ENCODE data around the gene ATG2A.

DNA sequence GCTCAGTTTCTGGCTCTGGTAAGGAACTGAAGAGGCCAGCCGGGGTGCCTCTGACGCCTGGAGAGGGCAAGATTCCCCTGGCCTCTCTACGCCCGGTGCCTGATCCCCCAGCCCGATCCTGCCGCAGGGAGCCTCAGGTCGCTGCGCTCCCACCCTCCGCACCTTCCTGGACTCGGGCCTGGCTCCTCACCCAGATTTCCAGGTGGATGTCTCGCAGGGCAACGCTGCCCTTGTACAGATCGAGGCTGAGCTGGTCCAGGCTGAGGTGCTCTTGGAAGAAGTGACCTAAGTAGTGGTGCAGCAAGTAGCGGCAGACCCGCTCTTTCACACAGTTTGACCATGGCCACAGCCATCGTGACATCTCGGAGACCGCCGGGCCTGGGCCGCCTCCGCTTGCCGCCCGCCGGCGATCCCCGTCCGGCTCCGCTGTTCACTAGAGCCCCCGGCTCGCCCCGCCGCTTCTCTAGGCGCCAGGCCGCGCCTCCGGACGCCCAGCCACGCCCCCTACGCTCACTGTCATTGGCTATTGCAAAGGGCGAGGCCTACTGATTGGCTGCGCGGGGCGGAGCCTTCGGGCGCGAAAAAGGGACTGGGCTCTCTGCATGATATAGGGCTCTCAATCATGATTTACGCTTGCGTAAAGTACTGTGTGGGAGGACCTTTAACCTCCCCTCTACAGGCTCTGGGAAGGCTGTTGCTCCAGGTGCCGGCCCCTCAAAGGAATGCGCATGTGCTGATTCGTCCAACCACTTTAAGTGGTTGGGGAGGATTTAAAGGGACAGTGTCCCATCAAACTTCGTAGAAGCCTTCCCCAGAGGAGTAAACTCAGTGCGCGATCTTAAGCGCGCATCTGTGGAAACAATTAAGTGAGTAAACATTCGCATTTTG is at the start of gene ATG2A:
- no peak for TF ChIP-seq CTCF (IDR thresholded peaks at IDR 0.05; ENCODE audit: low read depth, low read length, poor library complexity, severe bottlenecking)
- no peak for TF ChIP-seq EZH2phosphoT487 (IDR thresholded peaks at IDR 0.05; ENCODE audit: borderline replicate concordance, low read length)

All from DOHH2 (cell line).